K562 (cell line): ENCODE results near the gene DPCD. TPM values are rescaled to one million over a fixed set of nuclear protein-coding genes. Genes with fewer than 3 reads are reported as not detected.

ENCODE experiments used
- ATAC-seq: fragments of 200-7000 bp; cut with Tn5 transposase; 3 replicates; pipeline ENCODE4 v1.9.1; 2020; ENCODE audit warnings: moderate library complexity
- BruUV-seq: library from RNA; stranded (reverse); fragments of 400-500 nt; replicated peaks from 2 replicates; lab custom pipeline; 2021; lab: Mats Ljungman, UMichigan
- CTCF ChIA-PET: fragments of 300-600 bp; formaldehyde crosslinking; extraction: SDS; loops from one replicate; lab custom pipeline; 2021; ENCODE audit warnings: low intra/inter-chr PET ratio; lab: Yijun Ruan, JAX
- POLR2A ChIA-PET: fragments of 300-600, 350-650 bp; sonication (Branson Sonifier 250); formaldehyde crosslinking; extraction: SDS; loops from one replicate; lab custom pipeline; 2021; ENCODE audit warnings: antibody characterized with exemption, inconsistent platforms; lab: Yijun Ruan, JAX
- DNase-seq, 4 experiments: peaks; one replicate each; pipeline versions ENCODE4 v3.0.0 to v3.0.0-alpha.2; 2011 to 2018; ENCODE audit warnings: low spot score in 3 of 4, mixed read lengths in 3 of 4; ENCODE audit errors: extremely low read depth in 1 of 4
- FAIRE-seq: peaks from 2 replicates; lab custom pipeline; 2011; peaks lifted over from hg19 to GRCh38; lab: Jason Lieb, UNC
- H2AFZ ChIP-seq: 2 replicates; pipeline ENCODE4 v1.6.0; 2011; ENCODE audit warnings: low read depth, low read length, control low read depth, inconsistent platforms
- H3K27ac ChIP-seq: fragments of 200-600 bp; 3 replicates; pipeline ENCODE4 v1.8.0; 2011; ENCODE audit warnings: low read depth, mild to moderate bottlenecking, control low read depth, inconsistent platforms, low read length, moderate library complexity, mixed read lengths; ENCODE audit errors: extremely low read depth
- H3K27me3 ChIP-seq, 2 experiments: fragments of 300-600 bp in 1 of 2; 2 replicates in 1 of 2; 3 replicates in 1 of 2; pipeline versions ENCODE4 v1.6.0 to v1.8.0; 2011; ENCODE audit warnings: inconsistent platforms in 2 of 2, low read length in 2 of 2, mild to moderate bottlenecking in 1 of 2, mixed read lengths in 1 of 2, moderate library complexity in 1 of 2; ENCODE audit not compliant: control insufficient read depth in 2 of 2, insufficient read depth in 2 of 2
- H3K36me3 ChIP-seq: fragments of 300-600 bp; 3 replicates; pipeline ENCODE4 v1.8.0; 2011; ENCODE audit warnings: mild to moderate bottlenecking, low read length, inconsistent platforms; ENCODE audit not compliant: control insufficient read depth, insufficient read depth
- H3K4me1 ChIP-seq, 2 experiments: fragments of 200-600 bp in 1 of 2; replicated peaks in 1 of 2; 2 replicates in 1 of 2; 3 replicates in 1 of 2; pipeline versions ENCODE4 v1.5.1 to v1.8.0; 2011; ENCODE audit warnings: inconsistent platforms in 2 of 2, low read length in 2 of 2, mild to moderate bottlenecking in 1 of 2, mixed read lengths in 1 of 2, moderate library complexity in 1 of 2; ENCODE audit not compliant: control insufficient read depth in 2 of 2, insufficient read depth in 2 of 2
- H3K4me2 ChIP-seq: 2 replicates; pipeline ENCODE4 v1.6.1; 2011; ENCODE audit warnings: low read length, control low read depth, inconsistent platforms, mixed read lengths; ENCODE audit not compliant: insufficient read depth
- H3K4me3 ChIP-seq: fragments of 200-600 bp; sonication (generic), shearing (Covaris generic); 2 replicates; pipeline ENCODE4 v1.5.1; 2016; ENCODE audit warnings: control low read depth, inconsistent platforms
- H3K79me2 ChIP-seq: fragments of 200-600 bp; 3 replicates; pipeline ENCODE4 v1.8.0; 2011; ENCODE audit warnings: low read length, inconsistent platforms; ENCODE audit not compliant: control insufficient read depth, insufficient read depth
- H3K9ac ChIP-seq, 2 experiments: 2 replicates each; pipeline versions ENCODE4 v1.6.0 to v1.6.1; 2011; ENCODE audit warnings: low read depth in 2 of 2, low read length in 2 of 2, control low read depth in 1 of 2, inconsistent platforms in 1 of 2, mild to moderate bottlenecking in 1 of 2, mixed read lengths in 1 of 2; ENCODE audit not compliant: insufficient read depth in 1 of 2
- H3K9me1 ChIP-seq: one replicate; pipeline ENCODE4 v1.6.0; 2011; ENCODE audit warnings: inconsistent platforms, mild to moderate bottlenecking, low read length, moderate library complexity; ENCODE audit not compliant: control insufficient read depth, insufficient read depth
- H3K9me3 ChIP-seq: replicated peaks from 2 replicates; pipeline ENCODE4 v1.5.1; 2011; ENCODE audit warnings: low read depth, low read length, inconsistent platforms; ENCODE audit not compliant: control insufficient read depth, insufficient read depth
- H4K20me1 ChIP-seq: replicated peaks from 2 replicates; pipeline ENCODE4 v1.6.1; 2011; ENCODE audit warnings: low read length, inconsistent platforms, mixed read lengths; ENCODE audit not compliant: control insufficient read depth, insufficient read depth
- CHD4 ChIP-seq: fragments of 200-600 bp; sonication (generic); IDR thresholded peaks from 3 replicates; pipeline ENCODE4 v1.6.1; 2012; ENCODE audit warnings: low read depth, mild to moderate bottlenecking, mixed read lengths, low read length, inconsistent platforms; ENCODE audit not compliant: insufficient read depth, insufficient replicate concordance, poor library complexity, severe bottlenecking
- IRF2 ChIP-seq: sonication (generic); formaldehyde crosslinking; IDR thresholded peaks from 2 replicates; pipeline ENCODE4 v1.8.1; 2022; ENCODE audit warnings: mild to moderate bottlenecking, missing genetic modification reagents
- POLR2B ChIP-seq: fragments of 450-650 bp; IDR thresholded peaks from 2 replicates; pipeline ENCODE4 v1.6.1; 2018; ENCODE audit warnings: low read depth; ENCODE audit not compliant: partially characterized antibody
- SREBF2 ChIP-seq: sonication (generic); formaldehyde crosslinking; IDR thresholded peaks from 2 replicates; pipeline ENCODE4 v1.4.0; 2020; ENCODE audit warnings: mild to moderate bottlenecking, missing genetic modification reagents
- XRCC4 ChIP-seq: IDR thresholded peaks from one replicate; pipeline ENCODE4 v1.6.1; 2011; ENCODE audit not compliant: insufficient read depth, insufficient read length; ENCODE audit errors: extremely low read depth
- ZFP36 ChIP-seq: fragments of 150-350 bp; IDR thresholded peaks from 2 replicates; pipeline ENCODE4 v1.6.1; 2018; ENCODE audit warnings: low read length, low read depth; ENCODE audit not compliant: partially characterized antibody
- ZNF143 ChIP-seq: sonication (generic); formaldehyde crosslinking; IDR thresholded peaks from 2 replicates; pipeline ENCODE4 v1.9.0; 2022; ENCODE audit warnings: mild to moderate bottlenecking, missing genetic modification reagents
- ZNF232 ChIP-seq: sonication (generic); formaldehyde crosslinking; IDR thresholded peaks from 2 replicates; pipeline ENCODE4 v1.8.0; 2022; ENCODE audit warnings: mild to moderate bottlenecking, missing genetic modification reagents
- WGBS: fragments of 100-300 bp; shearing (Covaris generic); methylation state at CpG from one replicate; pipeline ENCODE4 v1.1.6; 2016; ENCODE audit warnings: low coverage, mixed read lengths; ENCODE audit not compliant: insufficient coverage; ENCODE audit errors: missing lambda C conversion rate; 5-methylcytosine and 5-hydroxymethylcytosine counted together
- in situ Hi-C: fragments of 300-500 bp; cut with MboI; formaldehyde crosslinking; loops from 4 replicates; pipeline ENCODE4 v1.15.0; 2018; ENCODE audit warnings: inconsistent platforms, mixed read lengths
- intact Hi-C: fragments of 100-400 bp; cut with micrococcal nuclease; formaldehyde crosslinking; loops from 2 replicates; pipeline ENCODE4 v1.14.2; 2022
- polyA plus RNA-seq, 8 experiments: library from polyadenylated mRNA; depleted of rRNA in 4 of 8; stranded (reverse) in 5 of 8; unstranded in 3 of 8; fragments of >200 nt; fragmentation: Nextera tagmentation in 2 of 8; fragmentation: Illumina TruSeq in 1 of 8; extraction: Ambion mirVana in 2 of 8; extraction: Trizol in 1 of 8; gene quantifications; 2 replicates each; pipeline versions ENCODE4 v1.2.1 to v1.2.3, GENCODE V29; 2011 to 2014; ENCODE audit warnings: inconsistent platforms in 1 of 8, missing spikeins in 1 of 8
- total RNA-seq, 7 experiments: library from RNA; depleted of rRNA in 6 of 7; stranded (reverse); fragments of >200 nt in 6 of 7; fragmentation: Illumina TruSeq in 2 of 7; extraction: Trizol in 2 of 7; gene quantifications; 2 replicates each; pipeline versions ENCODE4 v1.2.1 to v1.2.3, GENCODE V29; 2011 to 2021; ENCODE audit warnings: low replicate concordance in 1 of 7

Gene DPCD
- total and polyA plus RNA-seq, 9 of the 15 experiments (the other 6 are each of a cell fraction or from before 2014, with no cell fraction given): 12.1 to 45.2 (median 20.0) TPM

DNA sequence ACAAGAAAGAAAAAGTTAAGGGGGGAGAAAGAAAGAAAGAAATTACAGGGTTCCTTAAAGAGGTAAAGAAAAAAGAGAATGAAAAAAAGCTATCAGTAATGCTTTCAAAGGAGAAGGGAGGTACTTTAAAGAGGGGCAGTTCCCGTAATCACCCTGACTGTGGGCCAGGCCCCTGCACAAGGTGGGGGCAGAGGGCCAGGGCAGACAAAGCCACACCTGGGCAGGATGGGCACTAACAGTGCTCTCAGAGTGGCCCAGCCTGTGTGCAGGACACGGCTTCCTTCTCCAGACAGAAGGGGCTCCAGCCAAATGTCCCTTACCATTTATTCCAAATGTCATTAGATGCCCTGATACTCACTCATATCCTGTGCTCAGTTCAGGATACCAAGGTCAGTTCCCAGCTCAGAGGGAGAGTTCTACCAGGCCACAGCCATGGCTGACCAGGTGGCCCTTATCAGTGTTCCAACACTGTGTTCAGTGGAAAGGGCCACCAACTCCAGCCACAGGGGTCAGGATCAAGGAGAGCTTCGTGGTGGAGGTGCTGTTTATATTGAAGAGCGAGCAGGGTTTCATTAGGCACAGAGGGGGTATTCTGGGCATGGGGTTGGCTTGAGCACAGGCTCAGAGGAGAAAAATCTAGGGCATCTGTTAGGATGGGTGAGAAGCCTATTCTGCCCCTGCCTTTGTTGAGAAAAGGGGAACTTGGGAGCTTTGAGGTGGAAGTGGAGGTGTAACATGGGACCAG, 29.9 kb downstream of the DPCD start:
- BruUV-seq: no TSS peak
- no peak overlapping the region for H3K4me2 ChIP-seq
- H3K27ac ChIP-seq: no peak overlapping the region

DNA sequence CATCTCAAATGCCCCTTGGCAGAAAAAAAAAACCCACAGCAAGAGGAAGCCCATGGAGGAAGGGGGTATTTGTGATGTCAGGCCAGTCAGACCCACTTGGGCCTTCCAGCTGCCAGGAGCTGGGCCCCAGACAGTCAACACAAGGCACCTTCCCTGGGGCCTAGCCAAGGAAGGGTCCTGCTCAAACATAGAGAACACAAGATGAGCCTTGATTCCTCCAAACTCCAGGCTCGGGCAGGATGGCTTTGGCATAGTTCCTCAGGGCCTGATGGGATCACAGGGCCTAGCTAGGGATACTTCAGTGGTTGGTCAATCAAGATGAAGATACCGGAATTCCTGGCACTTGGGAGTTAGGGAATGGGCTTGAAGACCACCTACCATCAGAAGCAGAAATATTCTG, 30.8 kb downstream of the DPCD start:
- Histone ChIP-seq H3K79me2 (no peaks in the 10 kb centered on the region), H4K20me1 (no peaks in the 10 kb centered on the region), H3K9ac (no peak overlapping the region), H2AFZ (no peak overlapping the region), H3K4me2 (no peak overlapping the region), H3K27me3 (no peaks in the 10 kb centered on the region), H3K9me3 (no peaks in the 10 kb centered on the region), H3K4me3 (no peak overlapping the region), H3K9me1 (no peaks in the 10 kb centered on the region), H3K4me1 (no peaks in the 10 kb centered on the region; a peak in 2 of 5 replicates), H3K27ac (no peak overlapping the region), H3K36me3 (no peaks in the 10 kb centered on the region)
- FAIRE-seq: no peak
- WGBS: 76% methylated on average over 2 of the region's 2 CpGs
- POLR2A ChIA-PET: no interaction called here
- intact Hi-C loops: no loop called here
- no peak for ATAC-seq
- in situ Hi-C loops: no loop called here
- no peak for DNase-seq
- no TSS peak for BruUV-seq
- CTCF ChIA-PET: no interaction called here
- TF ChIP-seq CHD4: no peak
- no peak for TF ChIP-seq SREBF2 (CRISPR knock-in tag)

More for the DNA sequence above, 29.9 kb downstream of the DPCD start:
- CTCF ChIA-PET: no interaction called here
- H4K20me1 ChIP-seq: no peaks in the 10 kb centered on the region
- intact Hi-C loops (no loop called here), in situ Hi-C loops (no loop called here)
- no peaks in the 10 kb centered on the region for H3K79me2 ChIP-seq
- FAIRE-seq (no peak), ATAC-seq (peak; percentile 34; the same call in 1 of the 3 replicates), DNase-seq (peak in 1 of 4 experiments; percentile 7)
- H3K9me3 ChIP-seq: no peaks in the 10 kb centered on the region
- H3K4me3 ChIP-seq: no peak overlapping the region
- H3K4me1 ChIP-seq: no peaks in the 10 kb centered on the region; a peak in 2 of 5 replicates
- peak overlapping the region in 1 of 2 experiments; percentile 58; a peak in 1 of 4 replicates for H3K9ac ChIP-seq
- H3K9me1 ChIP-seq: no peaks in the 10 kb centered on the region
- WGBS: 33% methylated on average over 3 of the region's 4 CpGs
- TF ChIP-seq IRF2 (CRISPR knock-in tag): no peak
- no peak for TF ChIP-seq POLR2B
- no peak for TF ChIP-seq ZNF143 (CRISPR knock-in tag)
- TF ChIP-seq XRCC4: no peak
- no peak for TF ChIP-seq ZNF232
- peak; percentile 57 for TF ChIP-seq ZFP36
- no peaks in the 10 kb centered on the region for H3K36me3 ChIP-seq
- no peaks in the 10 kb centered on the region for H3K27me3 ChIP-seq
- POLR2A ChIA-PET: interaction anchor here (0.6 to 1.1 kb wide), 3 partner anchors 12 to 114 kb away, joined by 3 read pairs; no protein-coding TSS in a partner anchor
- no peak overlapping the region for H2AFZ ChIP-seq
